Measurements from ENCODE around the gene ZNF652.

The ZNF652 gene

DNA sequence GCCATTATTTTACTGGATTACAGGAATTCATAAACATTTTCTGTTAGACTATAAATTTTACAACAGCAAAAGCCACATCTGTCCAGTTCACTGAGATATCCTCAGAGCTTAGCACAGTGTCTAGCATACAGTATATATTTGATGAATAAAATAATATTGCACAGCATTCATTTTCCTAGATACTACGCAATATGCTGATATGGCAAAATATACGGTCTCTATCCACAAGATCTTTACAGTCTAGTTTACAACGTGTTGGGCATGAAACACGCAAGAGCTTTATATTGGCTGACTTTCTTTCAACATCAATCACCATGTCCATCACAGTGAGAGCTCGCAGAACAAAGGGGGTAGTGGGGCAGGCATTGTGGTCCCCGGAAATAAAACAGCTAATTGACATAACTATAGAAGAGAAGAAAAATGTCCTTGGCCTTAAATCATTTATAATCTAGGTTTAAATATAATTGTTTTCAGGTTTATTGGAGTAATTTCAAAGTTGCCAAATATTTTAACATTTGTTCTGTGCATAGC, 43.5 kb downstream of the ZNF652 start:
- H3K4me3 ChIP-seq (ENCODE audit: low read length), result no peak overlapping the region
- TF ChIP-seq, protein P1, sequence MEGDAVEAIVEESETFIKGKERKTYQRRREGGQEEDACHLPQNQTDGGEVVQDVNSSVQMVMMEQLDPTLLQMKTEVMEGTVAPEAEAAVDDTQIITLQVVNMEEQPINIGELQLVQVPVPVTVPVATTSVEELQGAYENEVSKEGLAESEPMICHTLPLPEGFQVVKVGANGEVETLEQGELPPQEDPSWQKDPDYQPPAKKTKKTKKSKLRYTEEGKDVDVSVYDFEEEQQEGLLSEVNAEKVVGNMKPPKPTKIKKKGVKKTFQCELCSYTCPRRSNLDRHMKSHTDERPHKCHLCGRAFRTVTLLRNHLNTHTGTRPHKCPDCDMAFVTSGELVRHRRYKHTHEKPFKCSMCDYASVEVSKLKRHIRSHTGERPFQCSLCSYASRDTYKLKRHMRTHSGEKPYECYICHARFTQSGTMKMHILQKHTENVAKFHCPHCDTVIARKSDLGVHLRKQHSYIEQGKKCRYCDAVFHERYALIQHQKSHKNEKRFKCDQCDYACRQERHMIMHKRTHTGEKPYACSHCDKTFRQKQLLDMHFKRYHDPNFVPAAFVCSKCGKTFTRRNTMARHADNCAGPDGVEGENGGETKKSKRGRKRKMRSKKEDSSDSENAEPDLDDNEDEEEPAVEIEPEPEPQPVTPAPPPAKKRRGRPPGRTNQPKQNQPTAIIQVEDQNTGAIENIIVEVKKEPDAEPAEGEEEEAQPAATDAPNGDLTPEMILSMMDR (IDR thresholded peaks at IDR 0.05; ENCODE audit: insufficient read depth, low read depth, low read length, missing control alignments), result no peak
- no peak for DNase-seq (ENCODE audit: low read depth)

DNA sequence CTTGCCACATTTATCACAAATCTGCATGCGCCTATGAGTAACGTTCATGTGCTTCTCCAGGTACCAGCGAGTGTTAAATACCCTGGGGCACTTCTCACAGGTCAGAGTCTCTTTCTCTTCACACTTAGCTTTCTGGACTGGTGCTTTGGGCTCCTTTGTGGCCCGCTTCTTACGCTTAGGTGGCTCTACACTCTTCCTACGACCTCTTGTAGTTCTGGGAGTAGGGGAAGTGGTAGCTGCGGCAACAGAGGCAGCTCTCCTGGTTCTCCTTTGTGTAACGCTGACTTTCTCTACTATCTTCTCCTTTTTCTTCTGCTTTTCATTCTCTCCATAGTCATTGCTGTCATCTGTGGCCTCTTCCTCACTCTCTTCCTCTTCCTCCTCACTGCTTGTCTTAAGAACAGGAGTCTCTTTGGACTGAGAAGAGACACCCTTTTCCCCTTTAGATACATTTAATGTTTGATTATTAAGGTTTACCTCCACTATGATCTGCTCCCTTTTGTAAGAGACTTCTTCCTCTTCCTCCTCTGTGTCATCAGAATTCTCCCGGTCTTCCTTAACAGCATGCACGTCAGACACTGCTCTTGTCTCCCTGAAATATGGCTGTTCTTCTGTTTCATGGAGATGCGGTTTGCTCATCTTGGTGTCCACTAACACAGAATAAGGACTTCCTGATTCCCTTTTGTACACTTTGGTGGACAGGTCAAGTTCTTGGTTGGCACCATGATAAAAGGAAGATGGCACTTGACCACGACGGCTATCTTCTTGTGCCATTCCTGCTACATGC, 45.0 kb downstream of the ZNF652 start:
- H3K4me3 ChIP-seq (ENCODE audit: low read length), result no peak overlapping the region
- DNase-seq (ENCODE audit: low read depth), result peak; percentile 74
- TF ChIP-seq, protein P1 (IDR thresholded peaks at IDR 0.05; ENCODE audit: insufficient read depth, low read depth, low read length, missing control alignments), result no peak

DNA sequence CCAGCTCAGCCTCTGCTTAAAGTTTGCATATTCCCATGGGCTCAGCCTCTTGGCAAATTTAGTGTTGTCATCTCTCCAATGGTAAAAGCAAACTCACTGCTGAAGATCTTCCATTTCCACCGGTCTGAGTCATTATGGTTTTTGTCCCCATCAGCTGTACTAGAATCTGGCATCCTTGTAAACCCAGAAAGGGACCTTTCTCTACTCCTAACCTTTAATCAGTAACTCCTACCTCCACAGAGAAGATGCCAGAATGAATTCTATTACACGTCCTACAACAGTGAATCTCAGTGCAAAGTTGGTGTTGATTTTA, 45.8 kb downstream of the ZNF652 start:
- TF ChIP-seq, protein P1 (IDR thresholded peaks at IDR 0.05; ENCODE audit: insufficient read depth, low read depth, low read length, missing control alignments), result no peak
- DNase-seq (ENCODE audit: low read depth), result no peak
- no peak overlapping the region for H3K4me3 ChIP-seq (ENCODE audit: low read length)

DNA sequence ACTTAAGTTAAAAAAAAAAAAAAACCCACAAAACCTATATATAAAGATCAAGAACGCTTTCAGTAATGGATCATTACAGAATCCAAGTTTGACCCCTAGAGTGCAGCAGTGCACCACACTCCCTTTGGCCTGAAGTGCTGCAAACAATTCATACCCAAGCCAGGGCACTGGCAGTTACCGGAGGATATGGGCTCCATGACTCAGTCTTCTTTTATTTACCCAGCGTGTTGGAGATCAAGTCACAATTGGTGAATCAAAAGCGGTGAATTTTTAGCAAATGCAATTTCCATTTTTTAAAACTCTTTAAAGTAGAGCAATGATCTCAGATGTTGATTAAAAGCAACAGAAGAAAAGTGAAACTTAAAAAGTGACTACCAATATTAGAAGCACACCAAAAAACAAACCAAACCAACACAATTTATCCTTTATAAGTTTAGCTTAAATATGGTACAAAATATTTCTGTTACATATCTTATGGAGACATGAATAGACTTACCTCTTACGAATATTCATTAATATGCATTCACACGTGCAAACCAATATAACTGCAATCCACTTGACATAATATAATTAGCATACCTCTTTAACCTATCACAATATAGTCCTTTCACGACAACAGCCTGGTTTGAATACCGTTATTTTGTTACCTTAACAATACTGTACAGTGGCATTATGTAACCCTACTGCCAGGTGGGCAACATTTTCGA, 46.3 kb downstream of the ZNF652 start:
- peak; percentile 90 for DNase-seq (ENCODE audit: low read depth)
- H3K4me3 ChIP-seq (ENCODE audit: low read length), result no peak overlapping the region
- TF ChIP-seq, protein P1 (IDR thresholded peaks at IDR 0.05; ENCODE audit: insufficient read depth, low read depth, low read length, missing control alignments), result peak; percentile 81

DNA sequence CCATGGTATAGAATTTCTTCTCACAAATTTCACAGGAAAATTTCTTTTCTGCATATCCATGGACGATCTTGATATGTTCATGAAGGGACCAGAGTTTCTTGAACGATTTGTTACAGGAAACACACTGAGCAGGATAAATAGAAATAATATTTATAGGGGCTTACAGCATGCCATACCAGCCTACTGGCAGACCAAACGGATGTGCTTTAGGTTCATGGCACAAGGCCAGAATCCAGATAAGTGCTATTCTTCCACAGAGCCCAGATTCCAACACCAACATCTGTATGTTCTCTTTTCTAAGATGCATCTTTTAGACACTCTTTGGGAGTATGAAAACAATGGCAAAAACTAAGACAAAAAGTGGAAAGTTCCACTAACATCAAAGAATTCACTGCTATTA, 49.3 kb downstream of the ZNF652 start:
- no peak for DNase-seq (ENCODE audit: low read depth)
- TF ChIP-seq, protein P1 (IDR thresholded peaks at IDR 0.05; ENCODE audit: insufficient read depth, low read depth, low read length, missing control alignments), result no peak
- H3K4me3 ChIP-seq (ENCODE audit: low read length), result no peak overlapping the region

DNA sequence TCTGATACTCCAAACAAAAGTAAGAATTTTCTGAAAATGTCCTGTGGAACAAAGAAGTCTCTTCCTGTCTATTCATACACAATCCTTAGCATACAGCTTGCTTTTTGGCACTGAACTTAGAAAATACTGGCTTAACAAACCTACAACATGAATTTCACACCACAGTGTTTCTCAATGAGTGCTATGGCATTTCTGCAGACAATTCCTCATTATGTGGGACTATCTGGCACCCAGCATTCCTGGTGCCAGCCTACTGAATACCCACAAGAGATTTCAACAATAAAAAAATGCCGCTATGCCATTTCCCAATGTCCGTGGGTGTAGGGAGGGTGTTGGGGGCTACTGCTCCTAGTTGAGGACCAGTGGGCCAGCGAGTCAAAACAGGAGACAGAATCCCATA, 62.1 kb downstream of the ZNF652 start:
- DNase-seq (ENCODE audit: low read depth), result no peak
- no peak overlapping the region for H3K4me3 ChIP-seq (ENCODE audit: low read length)
- TF ChIP-seq, protein P1 (IDR thresholded peaks at IDR 0.05; ENCODE audit: insufficient read depth, low read depth, low read length, missing control alignments), result no peak

Data from epithelial cell of esophagus (primary cell).